Naive thymus-derived CD8-positive, alpha-beta T cell (primary cell): ENCODE data around the gene PRKAG1. TPM values are rescaled to one million over a fixed set of nuclear protein-coding genes. Genes with fewer than 3 reads are reported as not detected.

Experiments
- ATAC-seq, 2 donors: fragments of 150-1000 bp; cut with Tn5 transposase in 1 of 2; sonication (Bioruptor Pico), chemical (Tn5 transposase) in 1 of 2; 1 replicate in 1 of 2; 2 replicates in 1 of 2; pipeline ENCODE4 v1.10.0; 2021; ENCODE audit warnings: mild to moderate bottlenecking in 2 of 2, moderate library complexity in 2 of 2
- POLR2A ChIA-PET: fragments of 350-600 bp; sonication (Branson Sonifier 250); formaldehyde crosslinking; loops from one replicate; lab custom pipeline; 2021; ENCODE audit warnings: antibody characterized with exemption; lab: Charles Lee
- DNase-seq, 10 donors: peaks; one replicate each; pipeline versions ENCODE4 v3.0.0 to v3.0.0-alpha.2; 2020 to 2022
- H3K27ac Mint-ChIP-seq, 10 donors: one replicate each; pipeline ENCODE4 v1.8.0; 2020 to 2022; ENCODE audit warnings: mild to moderate bottlenecking in 10 of 10, mixed read lengths in 10 of 10, moderate library complexity in 4 of 10, inconsistent platforms in 1 of 10
- H3K27me3 Mint-ChIP-seq, 5 donors: one replicate each; pipeline ENCODE4 v1.8.0; 2021 to 2022; ENCODE audit warnings: mixed read lengths in 5 of 5
- H3K36me3 Mint-ChIP-seq, 3 donors: one replicate each; pipeline ENCODE4 v1.8.0; 2020 to 2022; ENCODE audit warnings: mixed read lengths in 3 of 3, mild to moderate bottlenecking in 2 of 3, inconsistent platforms in 1 of 3
- H3K4me1 Mint-ChIP-seq, 4 donors: one replicate each; pipeline ENCODE4 v1.8.0; 2021 to 2022; ENCODE audit warnings: mixed read lengths in 4 of 4
- H3K4me3 Mint-ChIP-seq, 10 donors: one replicate each; pipeline ENCODE4 v1.8.0; 2020 to 2022; ENCODE audit warnings: mild to moderate bottlenecking in 10 of 10, mixed read lengths in 10 of 10, moderate library complexity in 6 of 10, inconsistent platforms in 1 of 10
- H3K9me3 Mint-ChIP-seq, 9 donors: one replicate each; pipeline ENCODE4 v1.8.0; 2020 to 2022; ENCODE audit warnings: mixed read lengths in 9 of 9, mild to moderate bottlenecking in 3 of 9, inconsistent platforms in 1 of 9, moderate library complexity in 1 of 9
- polyA plus RNA-seq, 3 donors: library from polyadenylated mRNA; unstranded; fragments of 300-500 nt; fragmentation: Illumina TruSeq; gene quantifications; one replicate each; pipeline ENCODE4 v1.2.3, GENCODE V29; 2021
- total RNA-seq, 8 experiments: library from RNA in 2 of 8; stranded (reverse) in 2 of 8; gene quantifications; one replicate each; pipeline ENCODE4 v1.2.3 and lab custom pipeline; 2021 to 2026

Gene PRKAG1
- total and polyA plus RNA-seq, 5 experiments from 2014 or later = 29.2 to 49.5 (median 39.5) TPM

DNA sequence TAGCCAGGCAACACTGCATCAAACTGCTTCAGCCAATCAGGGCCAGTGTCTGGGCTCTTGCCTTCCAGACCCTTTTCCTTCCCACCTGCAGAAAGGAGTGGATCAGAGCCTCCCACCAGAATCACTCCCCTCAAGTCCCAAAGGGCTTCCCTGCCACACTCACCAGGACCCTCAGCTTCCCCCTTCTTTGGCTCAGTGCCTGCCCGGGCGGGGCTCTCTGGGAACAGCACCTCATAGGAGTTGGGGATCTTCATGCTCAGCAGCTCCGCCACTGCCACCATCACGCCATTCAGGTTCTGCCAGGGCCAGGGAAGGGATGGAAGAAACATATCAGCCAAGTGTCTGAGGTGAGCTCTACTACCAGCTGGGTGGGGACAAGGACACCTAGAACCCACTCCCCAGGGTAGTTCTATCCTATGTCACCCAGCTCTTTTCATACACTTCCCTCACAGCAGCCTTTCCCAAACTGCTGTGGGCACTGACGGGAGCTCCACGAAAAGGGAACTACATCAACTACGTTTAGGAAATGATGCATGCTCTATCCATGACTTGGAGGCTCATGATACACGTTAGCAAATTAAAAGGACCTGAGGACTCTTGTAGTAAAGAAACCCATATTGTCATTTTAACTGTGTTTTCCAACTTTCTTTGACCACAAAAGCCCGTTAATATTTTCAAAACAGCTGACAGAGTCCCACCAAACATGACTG is 9.4 kb upstream of the PRKAG1 start:
- POLR2A ChIA-PET = interaction anchor here (1.4 kb wide), 1 partner anchor 13 kb away, joined by 3 read pairs; no protein-coding TSS in a partner anchor
- Mint-ChIP-seq H3K9me3 (no peaks in the 10 kb centered on the region), H3K36me3 (peaks cover 0 to 71% (median 4%) of the 10 kb centered on the region in 3 donors), H3K4me3 (no peak overlapping the region), H3K27me3 (no peaks in the 10 kb centered on the region), H3K27ac (peak overlapping the region in 3 of 10 donors; percentile 55 to 85 (median 59)), H3K4me1 (peaks cover 0 to 9% (median 4%) of the 10 kb centered on the region in 4 donors)
- DNase-seq = no peak
- ATAC-seq = no peak

DNA sequence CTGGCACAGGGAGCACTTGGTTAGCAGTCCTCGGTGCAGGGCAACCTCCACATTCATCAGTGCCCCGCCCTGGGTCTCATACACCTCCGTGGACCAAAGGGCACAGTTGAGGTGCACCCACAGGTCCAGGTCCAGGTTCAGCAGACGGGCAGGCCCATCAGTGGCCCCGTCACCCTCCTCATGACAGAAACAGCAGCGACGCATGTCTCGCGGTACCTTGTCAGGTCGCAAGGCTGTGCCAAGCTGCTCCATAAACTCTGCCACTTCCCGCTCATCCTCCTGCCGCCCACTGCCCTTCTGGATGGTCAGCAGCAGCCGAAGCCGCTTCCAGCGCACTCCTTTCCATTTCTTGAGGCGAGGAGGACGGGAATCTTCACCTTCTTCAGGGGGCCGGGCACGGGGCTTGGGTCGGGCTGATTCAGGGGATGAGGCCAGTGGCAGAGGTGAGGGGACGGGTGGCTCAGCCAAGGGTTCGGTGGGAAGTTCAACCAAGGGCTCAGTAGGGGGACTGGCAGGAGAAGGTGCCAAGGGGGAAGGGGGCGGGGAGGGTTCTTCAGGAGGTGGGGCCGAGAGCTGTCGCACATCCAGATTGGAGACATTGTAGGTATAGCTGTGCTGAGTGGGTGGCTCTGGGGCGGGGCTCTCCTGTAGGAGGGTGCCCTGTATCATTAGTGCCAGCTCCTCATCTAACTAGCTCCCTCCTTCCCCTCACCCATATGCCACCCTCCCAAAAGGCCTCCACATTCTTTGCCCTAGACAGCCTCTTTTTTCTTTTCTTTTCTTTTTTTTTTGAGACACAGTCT is 8.3 kb upstream of the PRKAG1 start:
- peaks cover 0 to 7% (median 4%) of the 10 kb centered on the region in 4 donors for H3K4me1 Mint-ChIP-seq
- H3K9me3 Mint-ChIP-seq = no peaks in the 10 kb centered on the region
- POLR2A ChIA-PET = no interaction called here
- no peak overlapping the region for H3K4me3 Mint-ChIP-seq
- peaks cover 0 to 75% (median 7%) of the 10 kb centered on the region in 3 donors for H3K36me3 Mint-ChIP-seq
- DNase-seq = no peak
- no peaks in the 10 kb centered on the region for H3K27me3 Mint-ChIP-seq
- peak overlapping the region in 5 of 10 donors; percentile 28 to 90 (median 65) for H3K27ac Mint-ChIP-seq
- ATAC-seq = no peak

DNA sequence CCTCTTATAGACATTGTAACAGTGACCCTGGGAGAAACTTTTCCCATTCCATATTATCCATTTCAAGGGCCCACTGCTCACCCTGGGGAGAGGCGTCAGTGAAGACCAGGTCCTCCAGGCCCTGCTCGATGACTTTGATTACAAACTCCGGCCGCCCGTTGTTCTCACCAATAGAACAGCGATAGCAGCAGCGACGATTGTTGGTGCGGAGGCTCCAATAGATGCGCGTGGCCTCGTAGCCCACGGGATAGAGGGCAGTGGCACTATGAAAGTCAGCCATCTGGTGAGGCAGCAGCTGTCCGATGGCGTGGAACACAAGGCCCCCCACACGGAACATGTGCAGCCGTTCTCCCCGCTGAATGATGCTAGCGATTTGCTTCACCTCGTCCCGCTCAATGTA is 7.5 kb upstream of the PRKAG1 start:
- peak overlapping the region in 4 of 10 donors; percentile 41 to 60 (median 54) for H3K27ac Mint-ChIP-seq
- H3K27me3 Mint-ChIP-seq = no peaks in the 10 kb centered on the region
- H3K9me3 Mint-ChIP-seq = no peaks in the 10 kb centered on the region
- H3K4me1 Mint-ChIP-seq = peaks cover 0 to 7% (median 3%) of the 10 kb centered on the region in 4 donors
- POLR2A ChIA-PET = no interaction called here
- ATAC-seq (no peak), DNase-seq (no peak)
- H3K4me3 Mint-ChIP-seq = no peak overlapping the region
- H3K36me3 Mint-ChIP-seq = peaks cover 0 to 79% (median 7%) of the 10 kb centered on the region in 3 donors

DNA sequence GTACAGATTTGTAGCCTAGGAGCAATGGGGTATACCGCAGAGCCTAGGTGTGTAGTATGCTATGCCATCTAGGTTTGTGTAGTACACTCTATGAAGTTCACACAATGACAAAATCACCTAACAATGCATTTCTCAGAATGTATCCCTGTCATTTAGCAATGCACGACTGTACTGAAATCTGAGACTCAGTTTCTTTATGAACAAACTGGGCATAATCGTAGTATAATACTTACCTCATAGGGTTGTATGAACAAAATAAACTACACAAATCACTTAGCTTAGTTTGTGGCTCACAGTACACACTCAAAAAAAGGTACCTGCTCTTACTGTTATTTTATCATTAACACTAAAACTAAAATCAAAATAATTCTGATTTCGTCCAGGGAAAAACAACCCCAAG is 6.9 kb upstream of the PRKAG1 start:
- ATAC-seq = no peak
- POLR2A ChIA-PET = no interaction called here
- H3K4me3 Mint-ChIP-seq = no peak overlapping the region
- H3K27ac Mint-ChIP-seq = peak overlapping the region in 2 of 10 donors; percentile 55 to 73
- H3K4me1 Mint-ChIP-seq = peaks cover 0 to 7% (median 2%) of the 10 kb centered on the region in 4 donors
- H3K36me3 Mint-ChIP-seq = peaks cover 0 to 83% (median 7%) of the 10 kb centered on the region in 3 donors
- H3K27me3 Mint-ChIP-seq = no peaks in the 10 kb centered on the region
- H3K9me3 Mint-ChIP-seq = no peaks in the 10 kb centered on the region
- no peak for DNase-seq

DNA sequence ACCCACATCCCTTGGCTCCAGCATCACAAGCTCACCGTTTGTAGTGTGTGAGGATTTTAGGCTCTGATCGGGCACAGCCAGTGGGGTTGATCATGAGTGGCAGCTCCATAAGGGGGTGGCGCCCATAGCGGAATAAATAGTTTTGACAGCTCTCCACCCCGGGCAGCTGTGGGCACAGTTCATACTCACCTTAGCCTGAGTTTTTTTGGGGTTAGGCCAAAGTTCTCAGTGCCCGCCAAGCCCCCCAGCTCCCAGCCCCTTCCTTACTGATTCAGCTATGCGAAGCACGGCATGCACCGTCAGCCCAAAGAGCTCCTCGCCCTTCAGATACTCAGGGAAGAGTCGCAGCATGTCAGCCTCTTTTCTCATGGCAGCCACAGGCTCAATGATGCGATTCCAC is 6.0 kb upstream of the PRKAG1 start:
- no peaks in the 10 kb centered on the region for H3K9me3 Mint-ChIP-seq
- POLR2A ChIA-PET = interaction anchor here (1.8 kb wide), 1 partner anchor 9 kb away, joined by 4 read pairs; no protein-coding TSS in a partner anchor
- H3K27me3 Mint-ChIP-seq = no peaks in the 10 kb centered on the region
- no peak for DNase-seq
- H3K4me3 Mint-ChIP-seq = no peak overlapping the region
- peak overlapping the region in 7 of 10 donors; percentile 25 to 94 (median 64) for H3K27ac Mint-ChIP-seq
- H3K36me3 Mint-ChIP-seq = peaks cover 0 to 79% (median 7%) of the 10 kb centered on the region in 3 donors
- peaks cover 5 to 12% (median 7%) of the 10 kb centered on the region in 4 donors for H3K4me1 Mint-ChIP-seq
- ATAC-seq = no peak

DNA sequence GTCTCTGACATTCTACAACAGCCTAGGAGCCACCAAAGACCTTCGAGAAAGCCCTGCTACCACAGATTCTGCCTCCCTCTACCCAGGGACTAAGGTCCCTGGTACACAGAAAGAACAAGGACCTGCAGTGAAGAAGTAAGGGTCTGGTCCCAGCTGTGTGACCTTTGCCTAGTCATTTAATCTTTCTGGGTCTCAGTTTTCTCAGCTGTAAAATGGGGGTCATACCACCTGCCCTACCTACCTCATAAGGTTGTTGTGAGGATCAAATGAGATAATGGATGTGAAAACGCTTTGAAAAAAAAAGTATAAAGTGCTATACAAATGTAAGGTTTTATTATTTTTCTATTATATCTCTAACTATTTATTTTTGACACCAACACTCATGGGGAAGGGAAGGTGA is 5.2 kb upstream of the PRKAG1 start:
- Mint-ChIP-seq H3K27me3 (no peaks in the 10 kb centered on the region), H3K4me1 (peaks cover 9 to 13% (median 11%) of the 10 kb centered on the region in 4 donors), H3K36me3 (peaks cover 0 to 72% (median 7%) of the 10 kb centered on the region in 3 donors), H3K4me3 (no peak overlapping the region), H3K27ac (peak overlapping the region in 2 of 10 donors; percentile 84 to 94), H3K9me3 (no peaks in the 10 kb centered on the region)
- POLR2A ChIA-PET = interaction anchor here (1.8 kb wide), 1 partner anchor 10 kb away, joined by 4 read pairs; no protein-coding TSS in a partner anchor
- no peak for DNase-seq
- no peak for ATAC-seq

DNA sequence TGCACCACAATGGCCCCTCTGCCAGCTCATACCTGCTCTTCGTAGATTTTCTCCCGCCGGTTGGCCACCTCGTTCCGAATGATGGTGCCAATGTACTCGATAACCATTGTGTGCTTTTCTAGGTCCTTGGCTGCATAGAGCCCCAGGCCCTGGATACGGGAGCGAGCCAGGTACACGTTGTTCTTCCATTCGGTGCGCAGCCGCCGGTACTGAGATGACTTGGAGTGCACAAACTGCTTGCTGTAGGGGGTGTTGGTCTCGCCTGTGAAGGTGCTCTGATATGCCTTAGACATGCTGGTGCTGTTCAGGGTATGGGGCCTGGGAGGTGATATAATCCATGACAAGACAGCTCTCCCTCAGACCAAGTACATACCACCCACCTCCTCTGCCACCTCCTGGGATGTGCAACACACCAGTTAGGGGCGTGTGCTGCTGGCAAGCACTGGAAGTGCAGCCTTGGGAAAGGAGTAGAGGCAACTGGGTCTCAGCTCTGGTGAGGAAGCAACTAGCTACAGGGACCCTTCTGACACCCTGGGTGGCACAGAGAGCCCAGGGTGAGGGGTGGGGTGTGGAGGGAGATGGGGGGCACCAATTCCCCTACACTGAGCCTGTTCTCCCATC is 4.1 kb upstream of the PRKAG1 start:
- Mint-ChIP-seq H3K4me1 (peaks cover 14 to 17% (median 16%) of the 10 kb centered on the region in 4 donors), H3K27me3 (no peaks in the 10 kb centered on the region), H3K4me3 (no peak overlapping the region), H3K36me3 (peaks cover 0 to 61% (median 6%) of the 10 kb centered on the region in 3 donors), H3K9me3 (no peaks in the 10 kb centered on the region), H3K27ac (peak overlapping the region in 9 of 10 donors; percentile 60 to 94 (median 88))
- no peak for ATAC-seq
- DNase-seq = no peak
- POLR2A ChIA-PET = interaction anchor here (0.8 to 1.8 kb wide), 3 partner anchors 9 to 88 kb away, joined by 3 to 4 read pairs (median 4); partner anchors contain the start of gene LMBR1L

DNA sequence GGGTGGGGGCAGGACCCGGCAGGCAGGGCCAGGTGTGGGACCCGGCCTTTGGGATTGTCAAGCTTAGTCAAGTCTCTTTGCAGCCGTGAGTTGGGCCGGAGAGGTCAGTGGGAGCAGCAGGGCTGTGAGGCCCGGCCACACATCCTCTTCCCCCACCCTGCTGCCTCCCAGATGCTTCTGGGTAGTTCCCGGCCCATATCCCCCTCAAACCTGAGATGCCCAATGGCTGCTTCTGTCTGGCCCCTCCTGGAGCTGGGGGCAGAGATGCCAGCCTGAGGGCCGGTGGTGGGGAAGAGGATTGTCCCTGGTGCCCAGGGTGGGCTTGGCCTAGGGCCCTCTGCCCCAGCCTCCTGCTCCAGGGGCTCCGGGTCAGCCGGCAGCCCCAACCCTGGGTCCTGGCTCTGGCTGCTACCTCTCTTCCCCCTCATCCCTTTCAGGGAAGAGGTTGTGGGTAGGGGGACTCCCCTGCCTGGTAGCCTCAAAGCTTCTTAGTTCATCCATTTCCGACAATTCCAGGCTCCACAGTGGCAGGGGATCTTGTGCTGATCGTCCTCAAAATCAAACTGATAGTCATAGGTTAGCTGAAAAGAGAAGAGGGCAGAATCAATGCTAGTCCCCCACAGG is 2.8 kb upstream of the PRKAG1 start:
- Mint-ChIP-seq H3K4me1 (peaks cover 21 to 30% (median 25%) of the 10 kb centered on the region in 4 donors), H3K27me3 (no peaks in the 10 kb centered on the region), H3K36me3 (peaks cover 5 to 54% (median 5%) of the 10 kb centered on the region in 3 donors), H3K27ac (peak overlapping the region; percentile 3 to 94 (median 82)), H3K4me3 (no peak overlapping the region), H3K9me3 (no peaks in the 10 kb centered on the region)
- ATAC-seq (no peak), DNase-seq (no peak)
- POLR2A ChIA-PET = interaction anchor here (0.5 to 1.7 kb wide), 4 partner anchors 8 to 90 kb away, joined by 3 to 6 read pairs (median 4); partner anchors contain the start of gene LMBR1L

DNA sequence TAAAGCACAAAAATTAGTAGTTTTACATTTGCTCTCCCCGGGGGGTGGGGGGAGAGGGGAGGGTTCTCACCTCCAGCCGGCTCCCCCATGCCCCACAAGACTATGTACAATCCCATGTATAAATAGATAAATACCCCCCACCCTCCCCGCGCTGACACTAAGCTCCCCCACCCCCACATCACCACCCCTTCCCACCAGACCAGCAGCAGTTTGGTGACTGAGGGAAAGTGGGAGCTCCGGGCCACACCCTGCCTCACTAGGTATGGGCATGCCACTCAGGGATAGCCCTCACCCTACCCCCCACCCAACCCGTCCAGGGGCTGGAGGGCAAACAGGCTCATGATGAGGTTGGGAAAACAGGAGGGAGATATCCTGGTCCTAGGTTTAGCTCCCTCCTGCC is 1.9 kb upstream of the PRKAG1 start:
- H3K4me3 Mint-ChIP-seq = no peak overlapping the region
- peaks cover 7 to 50% (median 8%) of the 10 kb centered on the region in 3 donors for H3K36me3 Mint-ChIP-seq
- peaks cover 24 to 37% (median 34%) of the 10 kb centered on the region in 4 donors for H3K4me1 Mint-ChIP-seq
- no peaks in the 10 kb centered on the region for H3K27me3 Mint-ChIP-seq
- H3K27ac Mint-ChIP-seq = peak overlapping the region in 9 of 10 donors; percentile 22 to 92 (median 77)
- H3K9me3 Mint-ChIP-seq = no peaks in the 10 kb centered on the region
- no peak for DNase-seq
- no peak for ATAC-seq
- POLR2A ChIA-PET = interaction anchor here (0.6 to 1.8 kb wide), 5 partner anchors 11 to 169 kb away, joined by 3 to 8 read pairs (median 5); partner anchors contain the start of genes DDX23 and RHEBL1

DNA sequence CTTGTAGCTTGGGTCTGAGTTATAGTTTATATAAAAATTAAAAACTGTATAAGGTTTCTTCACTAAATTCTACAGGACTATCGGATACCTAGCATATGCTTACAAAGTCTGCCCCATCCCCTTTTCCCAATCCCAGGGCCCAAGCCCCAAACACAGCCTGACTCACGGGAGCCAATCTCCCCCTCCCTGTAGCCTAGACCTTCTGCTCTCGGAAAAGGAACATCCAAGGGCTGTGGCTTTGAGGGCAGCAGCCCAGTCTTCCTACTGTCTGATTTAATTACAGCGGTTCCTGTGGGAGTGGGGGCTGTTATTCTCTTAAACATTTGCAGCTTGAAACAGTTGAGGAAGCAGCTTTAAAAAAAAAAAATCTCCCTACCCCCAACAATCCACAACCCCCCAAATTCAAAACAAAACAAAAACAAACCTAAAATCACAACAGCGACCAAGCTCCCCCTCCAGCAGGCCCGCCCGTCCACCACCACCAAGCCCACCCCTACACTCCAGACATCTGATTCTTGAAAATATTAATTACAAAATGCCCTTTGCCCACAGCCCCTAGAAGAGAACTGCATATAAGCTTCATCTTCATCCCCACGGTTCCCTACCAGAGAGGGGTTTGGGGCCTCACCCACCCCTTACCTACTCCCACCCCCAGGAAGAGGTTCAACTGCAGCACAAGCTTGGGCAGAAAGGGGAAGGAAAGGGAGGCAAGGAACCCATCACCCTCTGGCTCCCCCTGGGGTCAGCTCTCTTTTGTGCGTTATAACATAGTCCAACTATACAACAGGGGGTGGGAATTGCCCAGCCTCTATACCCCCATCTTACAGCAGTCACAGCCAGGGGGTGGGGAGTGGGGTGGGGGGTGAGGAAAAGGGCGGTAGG is 1.1 kb upstream of the PRKAG1 start:
- DNase-seq = peak in 5 of 10 donors; percentile 17 to 33 (median 18)
- Mint-ChIP-seq H3K27me3 (no peaks in the 10 kb centered on the region), H3K9me3 (no peaks in the 10 kb centered on the region), H3K4me3 (peak overlapping the region; percentile 65 to 95 (median 92)), H3K4me1 (peaks cover 24 to 42% (median 38%) of the 10 kb centered on the region in 4 donors), H3K36me3 (peaks cover 8 to 48% (median 9%) of the 10 kb centered on the region in 3 donors), H3K27ac (peak overlapping the region; percentile 97 to 100 (median 98))
- POLR2A ChIA-PET = interaction anchor here (0.6 to 1.8 kb wide), 10 partner anchors 12 to 168 kb away, joined by 3 to 8 read pairs (median 4); partner anchors contain the start of genes DDX23, KMT2D, RHEBL1 and TUBA1B
- no peak for ATAC-seq

DNA sequence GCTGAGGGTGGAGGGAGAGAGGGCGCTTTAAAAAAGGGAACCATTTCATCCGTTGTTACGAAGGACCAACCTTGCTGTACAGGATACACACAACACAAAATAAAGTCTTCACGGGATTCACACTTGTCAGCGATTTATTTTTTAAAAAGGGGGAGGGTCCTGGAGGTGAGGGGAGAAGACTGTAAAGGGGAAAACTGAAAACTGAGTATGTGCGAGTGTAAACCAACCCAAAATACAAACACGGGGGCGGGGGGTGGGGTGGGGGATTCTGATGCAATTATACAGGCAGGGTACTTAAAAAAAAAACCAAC is 499 bp upstream of the PRKAG1 start:
- no peak for DNase-seq
- H3K4me1 Mint-ChIP-seq = peaks cover 24 to 45% (median 40%) of the 10 kb centered on the region in 4 donors
- no peaks in the 10 kb centered on the region for H3K9me3 Mint-ChIP-seq
- peak overlapping the region; percentile 97 to 100 (median 99) for H3K27ac Mint-ChIP-seq
- peaks cover 8 to 42% (median 9%) of the 10 kb centered on the region in 3 donors for H3K36me3 Mint-ChIP-seq
- H3K4me3 Mint-ChIP-seq = peak overlapping the region; percentile 89 to 98 (median 93)
- no peaks in the 10 kb centered on the region for H3K27me3 Mint-ChIP-seq
- ATAC-seq = peak in 1 of 2 donors; percentile 40
- POLR2A ChIA-PET = interaction anchor here (0.6 to 1.8 kb wide), 7 partner anchors 19 to 168 kb away, joined by 3 to 8 read pairs (median 5); partner anchors contain the start of genes DDX23, KMT2D and TUBA1B
